GM18868 (cell line): ENCODE measurements around the gene IGFN1.

Experiments used
- ATAC-seq: cut with Tn5 transposase; IDR thresholded peaks from one replicate; pipeline ENCODE4 v1.9.1; 2021; ENCODE audit warnings: mild to moderate bottlenecking, moderate library complexity; ENCODE audit not compliant: unreplicated experiment

IGFN1 gene

DNA sequence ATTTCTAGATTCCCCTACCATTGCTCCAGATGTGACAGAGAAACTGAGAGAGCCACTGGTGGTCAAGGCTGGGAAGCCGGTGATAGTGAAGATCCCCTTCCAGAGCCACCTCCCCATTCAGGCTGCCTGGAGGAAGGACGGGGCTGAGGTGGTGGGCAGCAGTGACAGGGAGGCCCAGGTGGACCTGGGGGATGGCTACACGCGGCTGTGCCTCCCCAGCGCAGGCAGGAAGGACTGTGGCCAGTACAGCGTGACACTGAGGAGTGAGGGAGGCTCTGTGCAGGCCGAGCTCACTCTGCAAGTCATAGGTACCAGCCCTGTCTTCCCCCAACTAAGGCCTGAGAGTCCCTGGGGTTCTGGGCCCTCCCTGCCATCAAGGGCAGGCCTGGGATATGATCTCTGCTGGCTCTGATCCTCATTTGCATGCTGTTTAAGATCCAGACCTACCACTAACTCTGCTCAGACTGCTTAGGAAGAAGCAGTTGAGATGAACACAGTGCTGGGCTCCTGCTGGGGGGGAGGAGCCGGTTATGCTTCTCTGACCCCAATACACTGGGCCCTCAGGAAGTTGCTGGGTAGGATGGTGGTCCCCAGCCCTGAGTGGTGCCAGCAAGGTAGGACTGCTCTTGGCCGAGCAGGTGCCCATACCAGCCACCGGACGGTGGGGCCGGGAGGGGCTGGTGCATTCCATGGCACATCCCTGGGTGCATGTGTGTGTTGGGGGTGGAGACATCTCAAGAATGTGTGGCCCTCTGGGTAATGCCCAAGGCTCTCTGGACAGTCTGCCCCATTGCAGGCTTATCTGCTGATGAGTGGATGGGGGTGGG, 25.1 kb downstream of the IGFN1 start:
- no peak for ATAC-seq

DNA sequence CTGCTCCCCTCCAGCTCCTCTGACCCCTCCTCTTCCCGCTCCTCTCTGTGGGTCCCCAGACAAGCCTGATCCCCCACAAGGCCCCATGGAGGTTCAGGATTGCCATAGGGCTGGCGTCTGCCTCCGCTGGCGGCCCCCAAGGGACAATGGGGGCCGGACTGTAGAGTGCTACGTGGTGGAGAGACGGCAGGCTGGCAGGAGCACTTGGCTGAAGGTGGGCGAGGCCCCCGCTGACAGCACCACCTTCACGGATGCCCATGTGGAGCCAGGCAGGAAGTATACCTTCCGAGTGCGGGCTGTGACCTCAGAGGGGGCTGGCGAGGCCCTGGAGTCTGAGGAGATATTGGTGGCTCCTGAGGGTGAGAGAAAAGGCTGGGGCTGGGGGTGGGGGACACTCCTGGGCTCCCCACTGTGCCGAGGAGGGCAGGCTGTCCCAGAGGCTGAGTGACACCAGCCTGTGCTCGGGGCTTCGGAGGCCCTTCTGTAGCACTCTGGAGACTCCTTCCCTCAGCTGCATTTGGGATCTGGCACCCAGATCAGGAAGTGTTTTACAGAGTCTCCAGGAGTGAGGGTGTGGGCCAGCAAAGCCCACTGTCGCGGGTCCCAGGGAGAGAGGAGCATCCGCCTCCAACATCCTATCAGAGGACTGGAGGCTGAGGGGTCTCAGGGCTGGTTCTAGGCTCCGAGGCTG, 25.9 kb downstream of the IGFN1 start:
- no peak for ATAC-seq

DNA sequence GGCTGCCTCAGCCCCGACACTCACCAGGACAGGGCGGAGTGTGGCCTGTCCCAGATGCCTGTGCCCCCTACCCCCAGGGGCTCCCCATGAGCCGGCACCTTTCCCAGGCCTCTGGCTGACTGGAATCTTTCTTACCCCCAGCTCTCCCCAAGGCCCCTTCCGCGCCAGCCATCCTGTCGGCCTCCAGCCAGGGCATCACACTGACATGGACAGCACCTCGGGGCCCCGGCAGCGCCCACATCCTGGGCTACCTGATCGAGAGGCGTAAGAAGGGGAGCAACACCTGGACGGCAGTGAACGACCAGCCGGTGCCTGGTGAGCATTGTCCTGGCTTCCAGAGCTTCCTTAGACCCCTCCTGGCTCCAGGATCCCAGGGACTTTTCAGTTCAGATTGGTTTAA, 26.5 kb downstream of the IGFN1 start:
- ATAC-seq = no peak

DNA sequence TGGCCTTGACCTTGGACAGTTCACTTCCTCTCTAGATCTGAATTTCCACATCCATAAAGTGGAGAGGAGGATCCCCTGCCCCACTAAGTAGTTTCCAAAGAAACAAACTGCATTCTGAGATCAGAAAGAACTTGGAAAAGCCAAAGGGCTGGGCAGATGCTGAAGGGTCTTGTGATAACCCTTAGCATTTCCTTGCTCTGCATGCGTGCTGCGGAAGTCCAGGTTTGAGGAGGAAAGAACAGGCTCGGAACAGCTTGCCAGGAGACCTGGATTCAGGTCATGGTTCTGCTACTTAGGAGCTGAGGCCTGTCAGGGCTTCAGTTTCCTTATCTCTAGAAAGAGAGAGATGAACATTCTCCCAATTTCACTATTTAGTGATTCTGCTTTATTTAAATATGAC, 27.2 kb downstream of the IGFN1 start:
- no peak for ATAC-seq

DNA sequence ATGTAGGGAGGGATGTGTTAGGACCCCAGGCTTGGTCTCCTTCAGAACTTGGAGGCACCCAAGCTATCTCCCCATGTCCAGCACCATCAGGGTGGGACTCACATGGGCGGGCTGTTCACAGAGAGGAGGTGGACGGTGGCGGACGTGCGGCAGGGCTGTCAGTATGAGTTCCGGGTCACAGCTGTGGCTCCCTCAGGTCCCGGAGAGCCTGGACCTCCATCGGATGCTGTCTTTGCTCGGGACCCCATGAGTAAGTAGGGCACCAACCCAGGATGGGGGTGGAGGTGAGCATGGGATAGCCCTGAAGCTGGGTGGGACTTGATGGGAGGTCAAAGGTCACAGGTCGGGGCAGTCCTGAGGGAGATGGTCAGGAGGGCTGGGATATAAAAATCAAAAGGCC, 27.8 kb downstream of the IGFN1 start:
- ATAC-seq = no peak

DNA sequence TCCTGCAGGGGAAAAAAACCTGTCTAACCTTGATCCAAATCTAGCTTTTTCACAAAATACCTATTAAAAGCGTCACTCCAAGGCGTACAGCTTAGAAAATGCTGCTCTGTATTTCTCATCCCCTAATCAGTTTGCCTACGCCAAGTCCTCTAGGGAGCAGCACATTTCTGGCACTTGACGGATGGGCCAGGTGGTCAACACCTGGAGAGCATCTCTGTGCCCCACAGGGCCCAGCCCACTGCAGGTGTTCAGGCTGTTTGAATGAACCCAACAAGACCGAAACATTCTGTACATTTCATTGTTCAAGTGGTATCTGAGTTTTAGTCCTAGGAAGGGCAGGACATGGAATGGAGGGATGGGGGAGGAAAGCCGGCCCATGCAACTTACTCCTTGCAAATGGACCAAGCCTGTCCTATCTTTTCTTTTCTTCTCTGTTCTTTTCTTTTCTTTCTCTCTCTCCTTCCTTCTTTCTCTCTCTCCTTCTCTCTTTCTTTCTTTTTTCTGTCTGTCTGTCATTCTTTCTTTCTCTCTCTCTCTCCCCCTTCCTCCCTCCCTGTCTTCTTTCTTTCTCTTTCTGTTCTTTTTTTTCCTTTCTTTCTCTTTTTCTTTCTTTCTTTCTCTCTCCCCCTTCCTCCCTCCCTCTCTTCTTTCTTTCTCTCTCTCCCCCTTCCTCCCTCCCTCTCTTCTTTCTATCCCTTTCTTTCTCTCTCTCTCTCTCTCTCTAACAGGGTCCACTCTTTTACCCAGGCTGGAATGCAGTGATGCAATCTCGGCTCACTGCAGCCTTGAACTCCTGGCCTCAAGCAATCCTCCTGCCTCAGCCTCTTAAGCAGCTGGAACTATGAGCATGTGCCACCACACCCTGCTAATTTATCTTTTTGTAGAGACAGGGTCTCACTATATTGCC, 29.1 kb downstream of the IGFN1 start:
- no peak for ATAC-seq

DNA sequence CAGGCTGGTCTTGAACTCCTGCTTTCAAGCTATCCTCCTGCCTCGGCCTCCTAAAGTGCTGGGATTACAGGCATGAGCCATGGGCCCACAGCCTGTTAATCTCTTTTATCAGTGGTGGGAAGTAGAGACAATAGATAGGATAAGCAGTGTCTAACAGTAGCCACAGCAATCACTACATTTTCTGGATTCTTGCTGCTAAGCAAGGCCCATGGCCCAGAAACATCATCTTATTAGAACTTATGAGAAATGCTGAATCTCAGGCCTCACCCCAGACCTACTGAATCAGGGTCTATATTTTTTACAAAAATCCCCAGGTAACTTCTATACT, 29.7 kb downstream of the IGFN1 start:
- ATAC-seq = no peak

DNA sequence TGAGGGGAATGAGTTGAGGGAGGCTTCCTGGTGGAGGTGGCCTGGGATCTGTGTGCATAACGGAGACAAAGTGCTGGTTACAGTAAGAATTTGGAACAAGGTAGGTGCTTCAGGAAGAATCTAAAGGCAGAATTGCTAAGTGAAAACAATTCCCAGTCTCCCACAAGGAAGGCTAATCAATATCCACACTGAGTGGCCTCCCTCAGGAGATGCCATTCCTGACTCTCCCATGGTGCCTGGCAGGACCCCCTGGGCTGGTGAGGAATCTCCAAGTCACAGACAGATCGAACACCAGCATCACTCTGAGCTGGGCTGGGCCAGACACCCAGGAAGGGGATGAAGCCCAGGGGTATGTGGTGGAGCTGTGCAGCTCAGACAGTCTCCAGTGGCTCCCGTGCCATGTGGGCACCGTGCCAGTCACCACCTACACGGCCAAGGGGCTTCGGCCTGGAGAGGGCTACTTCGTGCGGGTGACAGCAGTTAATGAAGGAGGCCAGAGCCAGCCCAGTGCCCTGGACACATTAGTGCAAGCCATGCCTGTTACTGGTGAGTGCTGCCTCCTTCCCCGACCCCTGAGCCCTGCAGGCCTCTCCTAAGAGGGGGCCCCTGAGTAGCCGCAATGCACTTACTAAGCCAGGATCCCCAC, 30.7 kb downstream of the IGFN1 start:
- ATAC-seq = no peak

DNA sequence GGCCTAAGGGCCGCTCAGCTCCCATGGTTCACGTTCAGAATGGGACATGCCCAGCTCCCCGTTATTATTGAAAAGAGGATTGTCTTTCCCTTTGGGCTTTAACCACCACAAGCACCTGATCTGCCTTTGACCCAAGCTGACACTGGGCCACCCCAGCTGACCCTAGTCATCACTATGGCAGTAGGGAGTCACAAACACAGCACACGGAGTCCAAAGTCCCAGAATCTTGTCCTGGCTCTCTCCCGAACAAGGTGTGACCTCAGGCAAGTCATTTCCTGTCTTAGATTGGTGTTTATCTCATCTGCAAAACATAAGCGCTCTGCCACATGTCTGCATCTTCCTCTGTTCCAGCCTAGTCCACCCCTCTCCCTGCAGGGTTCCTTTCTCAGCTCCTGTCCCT, 31.5 kb downstream of the IGFN1 start:
- no peak for ATAC-seq

DNA sequence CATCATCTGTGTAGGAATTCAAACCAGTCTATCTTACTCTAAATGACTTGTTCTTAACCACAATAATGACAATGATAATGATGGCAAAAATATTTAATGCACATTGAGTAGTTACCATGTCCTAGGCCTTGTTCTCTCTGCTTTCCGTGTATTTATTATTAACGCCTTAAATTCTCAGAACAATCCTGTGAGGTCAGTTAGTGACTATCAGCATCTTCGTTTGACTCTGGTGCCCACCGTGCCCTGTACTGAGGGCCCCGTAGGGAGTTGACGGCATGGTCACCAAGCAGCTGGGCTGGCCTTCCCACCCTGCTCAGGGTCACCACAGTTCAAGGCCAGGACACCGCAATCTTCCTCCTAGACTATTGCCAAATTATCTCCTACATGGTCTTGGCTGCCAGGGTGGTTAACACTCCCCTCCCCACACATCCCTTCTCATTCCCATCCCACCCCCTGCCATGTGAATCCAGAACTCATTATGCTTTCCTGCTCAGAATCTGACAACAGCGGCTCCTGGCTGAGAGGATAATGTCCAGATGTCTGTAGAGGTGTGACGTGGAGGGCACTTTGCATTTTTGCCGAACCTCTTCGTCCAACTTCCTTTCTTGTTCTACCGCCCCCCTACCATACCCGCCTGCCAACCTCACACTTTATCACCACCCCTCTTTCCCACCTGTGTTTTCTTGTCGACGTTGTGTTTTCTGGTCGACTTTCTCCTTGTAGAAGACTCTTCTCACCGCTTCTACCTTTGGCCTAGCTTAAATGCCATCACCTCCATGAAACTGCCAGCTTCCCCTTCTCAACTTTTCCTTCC, 33.4 kb downstream of the IGFN1 start:
- ATAC-seq = no peak

DNA sequence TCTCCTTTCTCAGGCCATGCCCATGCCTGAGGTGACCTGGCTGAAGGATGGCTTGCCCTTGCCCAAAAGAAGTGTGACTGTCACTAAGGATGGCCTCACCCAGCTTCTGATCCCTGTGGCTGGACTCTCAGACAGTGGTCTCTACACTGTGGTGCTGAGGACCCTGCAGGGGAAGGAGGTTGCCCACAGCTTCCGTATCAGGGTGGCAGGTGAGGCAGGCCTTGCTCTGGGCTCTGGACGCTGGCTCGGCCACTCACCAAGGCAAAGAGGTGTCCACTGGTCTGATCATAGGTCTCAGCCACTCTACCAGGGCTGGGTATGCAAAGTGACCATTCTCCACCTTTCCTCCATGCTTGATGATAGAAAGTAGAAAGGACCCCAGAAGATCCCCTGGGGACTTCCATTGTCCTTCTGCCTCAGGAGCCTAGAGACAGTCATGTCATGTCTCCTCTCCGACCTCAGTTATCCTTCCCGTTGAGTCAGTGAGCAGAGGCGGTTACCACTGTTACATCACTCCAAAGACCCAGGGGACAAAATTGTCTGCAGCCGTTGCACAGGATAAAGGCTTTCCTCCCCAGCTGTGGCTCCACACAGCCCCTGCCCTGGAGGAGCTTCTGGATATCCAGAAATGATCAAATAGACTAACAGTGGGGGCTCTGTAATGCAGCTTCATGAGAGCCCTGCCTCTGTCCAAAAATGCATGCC, 34.2 kb downstream of the IGFN1 start:
- no peak for ATAC-seq

DNA sequence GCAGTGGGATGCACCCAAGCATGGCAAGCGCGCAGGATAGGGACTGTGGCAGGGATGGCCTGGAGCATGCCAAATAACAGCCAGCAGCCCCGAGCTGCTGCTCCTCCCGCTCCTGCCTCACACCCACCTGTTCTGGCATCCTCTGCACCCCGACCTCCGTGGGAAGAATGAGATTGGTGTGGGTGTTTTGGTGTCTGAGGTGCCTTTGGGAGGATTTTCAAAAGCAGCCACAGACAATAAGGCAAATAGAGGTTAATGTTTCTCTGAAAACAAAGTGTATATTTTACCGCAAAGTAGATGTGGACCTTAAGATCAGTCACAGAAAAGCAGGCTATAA, 35.5 kb downstream of the IGFN1 start:
- no peak for ATAC-seq

DNA sequence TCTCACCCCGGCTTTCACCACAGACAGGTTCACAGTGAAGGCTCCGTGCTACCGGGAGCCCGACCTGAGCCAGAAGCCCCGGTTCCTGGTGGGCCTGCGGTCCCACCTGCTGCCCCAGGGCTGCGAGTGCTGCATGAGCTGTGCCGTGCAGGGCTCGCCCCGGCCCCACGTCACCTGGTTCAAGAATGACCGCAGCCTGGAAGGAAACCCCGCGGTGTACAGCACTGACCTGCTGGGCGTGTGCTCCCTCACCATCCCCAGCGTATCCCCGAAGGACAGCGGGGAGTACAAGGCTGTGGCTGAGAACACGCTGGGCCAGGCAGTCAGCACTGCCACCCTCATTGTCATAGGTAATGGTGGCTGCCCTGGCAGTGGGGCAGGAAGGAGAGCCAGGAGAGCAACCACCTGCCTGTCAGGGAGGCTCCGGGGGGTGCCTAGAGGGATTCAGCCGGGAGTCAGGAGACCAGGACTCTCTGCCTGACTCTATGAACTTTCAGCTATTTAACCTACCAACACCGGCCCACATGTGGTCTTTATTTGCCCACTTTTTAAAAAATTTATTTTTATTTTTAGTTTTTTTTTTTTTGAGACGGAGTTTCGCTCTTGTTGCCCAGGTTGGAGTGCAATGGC, 36.4 kb downstream of the IGFN1 start:
- ATAC-seq = no peak

DNA sequence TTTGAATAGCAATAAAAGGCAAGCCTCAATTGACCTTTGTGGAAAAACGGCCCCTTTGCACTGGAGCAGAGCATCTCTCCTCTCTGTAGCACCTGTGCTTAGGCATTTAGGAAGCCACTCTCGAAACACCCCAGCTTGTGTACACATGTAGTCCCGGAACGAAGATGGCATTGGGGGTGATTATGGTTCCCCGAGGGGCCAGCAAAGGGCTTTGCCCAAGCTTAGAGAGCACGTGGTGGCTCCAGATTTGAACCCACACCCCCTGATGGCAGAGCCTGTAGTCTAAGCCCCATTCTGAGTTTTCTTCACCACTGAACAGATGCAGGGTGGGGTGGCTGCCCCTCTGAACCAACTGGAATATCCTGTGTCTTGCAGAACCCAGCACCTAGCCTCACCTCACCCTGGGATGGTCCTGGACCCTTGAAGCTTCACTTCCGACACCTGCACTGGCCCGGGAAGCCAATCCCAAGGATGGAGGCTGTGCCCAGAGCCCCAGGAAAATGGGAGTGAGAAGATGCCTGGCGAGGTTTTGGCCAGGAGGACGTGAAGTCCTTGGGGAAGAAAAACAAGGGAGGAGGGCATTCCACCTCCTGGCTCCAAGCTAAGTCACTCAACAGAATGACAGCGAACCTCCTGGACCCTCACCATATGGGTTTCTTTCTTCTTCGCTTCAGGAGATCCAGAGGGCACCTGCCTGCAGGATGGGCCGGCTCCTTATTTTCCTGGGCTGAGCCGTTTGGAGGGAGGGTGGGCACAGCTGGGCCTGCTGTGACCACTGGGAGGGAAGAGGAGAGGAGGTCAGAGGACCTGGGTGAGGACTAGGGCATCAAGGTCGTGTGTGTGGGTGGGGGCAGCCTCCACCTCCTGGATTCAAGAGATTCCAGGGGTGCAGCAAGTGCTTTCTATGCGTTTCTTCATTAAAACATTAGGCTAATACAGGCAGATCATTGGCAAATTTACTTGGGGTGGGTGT, 37.7 kb downstream of the IGFN1 start:
- no peak for ATAC-seq

DNA sequence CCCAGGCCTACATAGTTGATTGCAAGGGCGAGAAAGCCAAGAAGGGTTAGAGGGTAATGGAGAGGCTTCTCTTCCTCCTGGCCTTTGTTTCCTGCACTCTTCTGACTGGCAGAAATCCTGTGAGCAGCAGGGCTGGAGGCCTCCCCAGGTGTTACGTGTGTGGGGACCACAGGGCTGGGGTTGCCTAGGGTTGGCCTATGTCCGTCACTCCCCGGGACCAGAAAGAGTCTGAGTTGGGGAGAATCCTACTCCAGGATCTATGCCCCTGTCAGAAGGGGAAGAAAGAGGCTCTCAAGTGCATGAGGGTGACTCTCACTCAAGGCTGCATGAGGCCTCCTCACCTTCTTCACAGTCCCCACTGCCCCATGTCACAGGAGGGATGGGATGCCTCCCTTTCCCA, 38.5 kb downstream of the IGFN1 start:
- ATAC-seq = no peak

DNA sequence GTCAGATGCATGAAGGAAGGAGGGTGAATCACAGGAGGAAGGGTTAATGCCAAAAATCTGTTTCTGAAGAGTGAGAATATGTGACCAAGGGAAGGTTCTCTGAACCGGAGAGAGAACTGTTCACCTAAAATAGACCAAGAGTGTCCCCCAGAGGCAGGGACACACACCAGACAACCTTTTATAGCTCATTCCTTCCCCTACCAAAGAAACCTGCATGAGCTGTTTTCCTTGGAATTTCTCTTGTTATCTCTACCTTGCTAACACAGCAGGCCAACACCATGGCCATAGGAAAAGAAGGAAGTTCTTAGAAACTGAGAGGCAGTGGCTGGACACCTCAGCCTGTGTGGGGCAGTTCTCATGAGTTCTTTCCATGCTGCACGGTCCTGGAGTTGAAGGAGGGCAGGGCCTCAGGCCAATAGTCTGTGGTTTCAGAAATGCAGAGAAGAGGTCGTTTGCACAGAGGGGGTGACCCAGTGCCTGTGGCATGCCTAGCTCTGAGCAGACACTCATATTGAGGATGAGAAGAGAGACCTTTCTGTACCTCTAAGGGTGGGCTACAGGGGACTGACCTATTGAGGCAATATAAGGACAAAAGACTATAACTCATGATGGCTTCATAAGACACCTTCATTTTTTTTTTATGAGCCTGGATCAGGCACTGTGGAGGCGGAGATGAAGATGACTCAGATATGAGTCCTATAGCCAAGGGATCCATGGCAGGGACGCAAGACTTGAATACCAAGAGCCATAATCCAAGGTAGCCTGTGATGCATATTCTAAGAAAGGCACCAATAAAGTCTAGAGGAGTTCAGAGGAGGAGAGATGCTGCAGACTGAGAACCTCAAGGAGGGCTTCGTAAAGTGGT, 39.4 kb downstream of the IGFN1 start:
- no peak for ATAC-seq

DNA sequence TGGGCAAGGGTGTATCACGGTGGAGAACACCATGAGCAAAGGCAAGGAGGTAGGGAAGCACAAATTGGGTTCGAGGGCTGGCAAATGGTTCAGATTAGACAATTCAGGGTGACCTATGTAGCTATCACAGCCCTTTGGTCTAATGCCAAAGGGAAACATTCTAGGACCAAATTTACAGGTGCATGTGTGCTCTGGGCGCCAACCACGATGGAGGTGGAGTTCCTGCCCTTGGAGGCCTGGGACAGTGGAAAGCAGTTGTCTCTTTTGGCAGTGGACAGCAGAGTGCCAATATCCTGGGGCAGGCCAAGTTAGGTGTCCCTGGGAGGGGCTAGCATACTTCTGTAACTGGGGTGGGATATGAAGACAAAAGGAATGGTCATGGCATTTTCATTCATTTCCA, 40.1 kb downstream of the IGFN1 start:
- no peak for ATAC-seq
